ENCODE results near the gene CD180. TPM values are rescaled to one million over a fixed set of nuclear protein-coding genes. Genes with fewer than 3 reads are reported as not detected.

The CD180 gene
- total and polyA plus RNA-seq, 8 donors: under 0.01 to 2.6 (median 0.37) TPM; not detected in 1

DNA sequence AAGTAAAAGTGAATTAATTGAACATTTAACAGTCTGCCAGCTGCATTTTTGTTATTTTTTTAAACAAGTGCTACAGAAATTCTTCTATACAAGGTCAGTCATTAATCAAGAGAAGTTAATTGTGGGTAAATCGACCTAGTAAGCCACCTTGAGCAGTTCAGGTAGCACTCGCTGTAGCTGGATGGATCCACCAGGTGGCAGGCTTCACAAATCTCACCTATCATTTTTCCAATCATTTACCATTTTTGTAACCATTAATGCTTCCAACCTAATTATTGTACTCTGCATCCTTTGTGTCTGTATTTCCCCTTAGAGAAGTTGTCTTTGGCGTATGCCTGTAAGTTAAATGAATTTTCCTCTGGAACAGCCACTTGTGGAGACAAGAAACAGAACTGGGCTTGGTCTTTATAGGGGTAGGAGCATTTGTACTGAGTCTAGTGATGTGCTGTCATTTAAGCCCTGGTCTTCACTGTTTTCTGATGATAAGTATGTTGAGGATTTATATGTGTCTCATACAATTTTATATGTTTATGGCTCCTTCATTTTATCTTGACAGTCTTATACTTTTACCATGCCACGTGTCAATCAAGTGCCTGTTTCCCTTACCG lies 39.5 kb downstream of the CD180 start:
- TF ChIP-seq EP300 (IDR thresholded peaks at IDR 0.05): no peak
- TF ChIP-seq, protein P1, sequence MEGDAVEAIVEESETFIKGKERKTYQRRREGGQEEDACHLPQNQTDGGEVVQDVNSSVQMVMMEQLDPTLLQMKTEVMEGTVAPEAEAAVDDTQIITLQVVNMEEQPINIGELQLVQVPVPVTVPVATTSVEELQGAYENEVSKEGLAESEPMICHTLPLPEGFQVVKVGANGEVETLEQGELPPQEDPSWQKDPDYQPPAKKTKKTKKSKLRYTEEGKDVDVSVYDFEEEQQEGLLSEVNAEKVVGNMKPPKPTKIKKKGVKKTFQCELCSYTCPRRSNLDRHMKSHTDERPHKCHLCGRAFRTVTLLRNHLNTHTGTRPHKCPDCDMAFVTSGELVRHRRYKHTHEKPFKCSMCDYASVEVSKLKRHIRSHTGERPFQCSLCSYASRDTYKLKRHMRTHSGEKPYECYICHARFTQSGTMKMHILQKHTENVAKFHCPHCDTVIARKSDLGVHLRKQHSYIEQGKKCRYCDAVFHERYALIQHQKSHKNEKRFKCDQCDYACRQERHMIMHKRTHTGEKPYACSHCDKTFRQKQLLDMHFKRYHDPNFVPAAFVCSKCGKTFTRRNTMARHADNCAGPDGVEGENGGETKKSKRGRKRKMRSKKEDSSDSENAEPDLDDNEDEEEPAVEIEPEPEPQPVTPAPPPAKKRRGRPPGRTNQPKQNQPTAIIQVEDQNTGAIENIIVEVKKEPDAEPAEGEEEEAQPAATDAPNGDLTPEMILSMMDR (IDR thresholded peaks at IDR 0.05): peak in 5 of 7 experiments; percentile 39 to 84 (median 77)
- DNase-seq: peak; percentile 42 to 70
- Histone ChIP-seq H3K27me3 (no peaks in the 10 kb centered on the region), H3K9me3 (no peaks in the 10 kb centered on the region), H3K4me3 (no peak overlapping the region), H3K27ac (no peak overlapping the region), H3K4me1 (peaks cover 0 to 16% (median 5%) of the 10 kb centered on the region in 4 donors), H3K36me3 (peaks cover 7 to 57% (median 48%) of the 10 kb centered on the region in 4 donors)
- 50 to 59% (median 56%) methylated on average over 5 of the region's 5 CpGs for WGBS, 5 donors
- intact Hi-C loops (cut with DNase I; ENCODE audit: low total_unique reads): no loop called here

DNA sequence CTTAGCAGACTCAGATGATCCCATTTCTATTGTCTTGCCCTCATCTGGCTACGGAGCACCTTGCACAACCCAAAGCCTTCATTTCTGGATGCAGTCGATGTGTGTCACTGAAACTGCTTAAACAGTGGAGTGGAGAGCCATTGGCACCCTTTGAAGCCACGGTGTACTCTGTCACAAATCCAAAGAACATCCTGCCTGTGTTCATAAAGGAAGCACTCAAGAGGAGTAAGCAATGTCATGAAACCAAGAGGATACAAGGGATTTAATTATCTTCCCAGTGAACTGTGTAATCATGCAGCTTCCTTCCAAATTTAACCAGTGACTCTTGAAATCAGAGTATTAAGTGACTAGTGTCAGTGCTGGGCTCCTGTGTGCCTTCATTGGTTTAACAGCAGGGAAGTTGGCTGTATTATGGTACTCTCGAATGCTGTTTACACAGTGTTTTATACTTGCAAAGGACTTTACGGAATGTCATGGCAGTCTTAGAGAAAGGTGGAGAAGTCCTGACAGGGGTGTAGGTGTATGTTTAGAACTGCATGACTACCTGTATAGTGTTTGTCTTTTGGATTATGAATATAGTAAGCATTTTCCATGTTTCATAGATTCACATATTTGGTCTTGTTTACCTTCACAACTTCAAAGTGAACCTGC lies 41.9 kb downstream of the CD180 start:
- H3K4me1 ChIP-seq: no peaks in the 10 kb centered on the region
- H3K9me3 ChIP-seq: no peaks in the 10 kb centered on the region
- intact Hi-C loops (cut with DNase I; ENCODE audit: low total_unique reads): no loop called here
- H3K27me3 ChIP-seq: no peaks in the 10 kb centered on the region
- peaks cover 17 to 70% (median 60%) of the 10 kb centered on the region in 4 donors for H3K36me3 ChIP-seq
- H3K27ac ChIP-seq: no peak overlapping the region
- DNase-seq: no peak
- no peak for TF ChIP-seq POLR2A (IDR thresholded peaks at IDR 0.05)
- 64 to 71% (median 67%) methylated on average over 5 of the region's 5 CpGs for WGBS, 5 donors
- no peak overlapping the region for H3K4me3 ChIP-seq

GRCh38 chr5:67153292-67153691 lies 43.3 kb downstream of the CD180 start:
- no peak for TF ChIP-seq POLR2AphosphoS5 (IDR thresholded peaks at IDR 0.05)
- TF ChIP-seq EP300 (IDR thresholded peaks at IDR 0.05): no peak
- TF ChIP-seq, protein P1 (IDR thresholded peaks at IDR 0.05): no peak
- TF ChIP-seq POLR2A (IDR thresholded peaks at IDR 0.05): no peak
- DNase-seq: no peak
- no peaks in the 10 kb centered on the region for H3K27me3 ChIP-seq
- intact Hi-C loops (cut with DNase I; ENCODE audit: low total_unique reads): no loop called here
- no peak overlapping the region for H3K4me3 ChIP-seq
- H3K36me3 ChIP-seq: peaks cover 18 to 84% (median 69%) of the 10 kb centered on the region in 4 donors
- H3K9me3 ChIP-seq: no peaks in the 10 kb centered on the region
- H3K4me1 ChIP-seq: peaks cover 0 to 5% (median 0%) of the 10 kb centered on the region in 4 donors
- no peak overlapping the region for H3K27ac ChIP-seq
- whole genome bisulfite sequencing, 5 donors: 52 to 74% (median 65%) methylated on average over 2 of the region's 2 CpGs

- Histone ChIP-seq H3K4me1 (peaks cover 0 to 5% (median 0%) of the 10 kb centered on the region in 4 donors), H3K27ac (no peak overlapping the region), H3K4me3 (no peak overlapping the region), H3K9me3 (no peaks in the 10 kb centered on the region), H3K27me3 (no peaks in the 10 kb centered on the region), H3K36me3 (peaks cover 22 to 82% (median 69%) of the 10 kb centered on the region in 4 donors)
- WGBS, 5 donors: 90 to 96% (median 95%) methylated on average over 6 of the region's 6 CpGs
- TF ChIP-seq, protein P1 (IDR thresholded peaks at IDR 0.05): no peak
- TF ChIP-seq POLR2A (IDR thresholded peaks at IDR 0.05) (no peak), POLR2AphosphoS5 (IDR thresholded peaks at IDR 0.05) (no peak), EP300 (IDR thresholded peaks at IDR 0.05) (no peak)
- intact Hi-C loops (cut with DNase I; ENCODE audit: low total_unique reads): no loop called here
- DNase-seq: no peak
Observed at GRCh38 chr5:67152400-67152799, 44.2 kb downstream of the CD180 start.

All from stomach (tissue), 9 donors.